Measurements from ENCODE around the gene PIAS1.

GRCh38 chr15:68163191-68163590 is 109.1 kb downstream of the PIAS1 start:
- TF ChIP-seq TAF1 (IDR thresholded peaks at IDR 0.05; ENCODE audit: borderline replicate concordance, insufficient read depth, low read length) (no peak), SIN3A (IDR thresholded peaks at IDR 0.05; ENCODE audit: borderline replicate concordance, insufficient read depth, low read length) (no peak), POLR2AphosphoS5 (IDR thresholded peaks at IDR 0.05; ENCODE audit: low read depth, low read length) (no peak), REST (IDR thresholded peaks at IDR 0.05; ENCODE audit: insufficient read depth in 1 of 2, low read depth in 2 of 2, low read length in 2 of 2) (no peak)

All from PFSK-1 (cell line).